D721Med (cell line): ENCODE measurements around the gene CLEC4G.

Source experiments
- DNase-seq: peaks from one replicate; pipeline ENCODE4 v3.0.0; 2011; ENCODE audit warnings: low spot score; ENCODE audit not compliant: insufficient read length
- FAIRE-seq: peaks from 2 replicates; lab custom pipeline; 2011; peaks lifted over from hg19 to GRCh38; lab: Jason Lieb, UNC
- TF ChIP-seq, protein P1 (sequence below): IDR thresholded peaks from 2 replicates; pipeline ENCODE4 v1.5.1; 2012; ENCODE audit warnings: mild to moderate bottlenecking, control low read depth; ENCODE audit not compliant: insufficient read depth; ENCODE audit errors: missing control alignments

Gene CLEC4G

GRCh38 chr19:7710616-7711015, 21.3 kb downstream of the CLEC4G start:
- TF ChIP-seq, protein P1, sequence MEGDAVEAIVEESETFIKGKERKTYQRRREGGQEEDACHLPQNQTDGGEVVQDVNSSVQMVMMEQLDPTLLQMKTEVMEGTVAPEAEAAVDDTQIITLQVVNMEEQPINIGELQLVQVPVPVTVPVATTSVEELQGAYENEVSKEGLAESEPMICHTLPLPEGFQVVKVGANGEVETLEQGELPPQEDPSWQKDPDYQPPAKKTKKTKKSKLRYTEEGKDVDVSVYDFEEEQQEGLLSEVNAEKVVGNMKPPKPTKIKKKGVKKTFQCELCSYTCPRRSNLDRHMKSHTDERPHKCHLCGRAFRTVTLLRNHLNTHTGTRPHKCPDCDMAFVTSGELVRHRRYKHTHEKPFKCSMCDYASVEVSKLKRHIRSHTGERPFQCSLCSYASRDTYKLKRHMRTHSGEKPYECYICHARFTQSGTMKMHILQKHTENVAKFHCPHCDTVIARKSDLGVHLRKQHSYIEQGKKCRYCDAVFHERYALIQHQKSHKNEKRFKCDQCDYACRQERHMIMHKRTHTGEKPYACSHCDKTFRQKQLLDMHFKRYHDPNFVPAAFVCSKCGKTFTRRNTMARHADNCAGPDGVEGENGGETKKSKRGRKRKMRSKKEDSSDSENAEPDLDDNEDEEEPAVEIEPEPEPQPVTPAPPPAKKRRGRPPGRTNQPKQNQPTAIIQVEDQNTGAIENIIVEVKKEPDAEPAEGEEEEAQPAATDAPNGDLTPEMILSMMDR: no peak
- no peak for FAIRE-seq

GRCh38 chr19:7709932-7710460, 21.9 kb downstream of the CLEC4G start:
- TF ChIP-seq, protein P1: no peak
- DNase-seq (no peak), FAIRE-seq (no peak)

More at GRCh38 chr19:7710616-7711015, 21.3 kb downstream of the CLEC4G start:
- DNase-seq: no peak

DNA sequence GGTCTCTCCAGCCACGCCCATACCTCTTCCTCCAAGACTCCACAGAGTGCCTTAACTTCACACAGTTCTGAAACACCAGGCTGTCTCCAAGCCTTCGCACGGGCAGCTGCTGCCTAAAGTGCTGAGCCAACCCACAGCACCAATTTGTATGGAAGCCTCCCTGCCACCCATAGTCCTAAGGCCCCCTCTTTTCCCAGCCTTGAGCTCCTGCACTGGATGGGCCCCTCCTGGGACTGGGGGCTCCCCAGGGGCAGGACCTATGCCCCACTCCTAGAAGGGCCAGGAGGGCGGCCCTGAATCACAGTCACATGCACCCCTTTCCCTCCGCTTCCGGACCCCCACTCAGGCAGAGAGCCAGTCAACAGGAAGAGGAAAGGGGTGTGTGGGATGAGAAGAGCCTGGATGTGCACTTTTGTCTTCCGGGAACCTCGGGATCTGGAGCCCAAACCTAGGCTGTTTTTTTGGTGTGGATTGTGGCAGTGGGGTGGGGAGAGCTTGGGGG, 24.9 kb downstream of the CLEC4G start:
- DNase-seq: no peak
- TF ChIP-seq, protein P1: no peak
- no peak for FAIRE-seq

DNA sequence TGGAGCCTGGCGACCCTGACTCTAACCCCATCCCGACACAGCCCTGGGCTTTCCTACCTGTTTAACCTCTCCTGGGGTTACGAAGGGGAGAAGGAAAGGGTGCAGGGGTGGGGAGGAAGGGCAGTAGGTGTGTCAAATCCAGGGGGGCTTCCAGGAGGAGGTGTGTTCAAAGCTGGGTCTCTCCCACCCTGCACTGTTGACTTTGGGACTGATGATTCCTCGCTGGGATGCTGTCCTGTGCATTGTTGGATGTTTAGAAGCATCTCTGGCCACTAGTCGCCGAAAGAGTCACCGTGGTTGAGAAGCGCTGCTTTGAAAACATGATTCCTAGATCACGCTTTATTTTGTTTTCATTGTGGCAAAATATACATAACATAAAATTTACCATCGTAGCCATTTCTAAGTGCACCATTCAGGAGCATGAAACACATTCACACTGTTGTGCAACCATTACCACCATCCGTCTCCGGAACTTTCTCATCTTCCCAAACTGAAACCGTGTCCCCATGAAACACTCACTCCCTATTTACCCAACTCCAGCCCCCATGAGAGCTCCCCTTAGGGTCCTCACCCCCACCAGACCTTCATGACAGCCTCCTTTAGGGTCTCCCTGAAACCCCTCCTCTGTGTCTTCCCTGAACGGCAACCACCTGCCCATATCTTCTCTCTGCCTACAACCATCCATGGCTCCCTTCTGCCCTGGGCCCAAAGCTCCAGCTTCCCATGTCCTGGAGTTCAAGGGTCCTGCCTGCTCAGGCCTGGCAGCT, 25.5 kb downstream of the CLEC4G start:
- no peak for DNase-seq
- TF ChIP-seq, protein P1: no peak
- no peak for FAIRE-seq

DNA sequence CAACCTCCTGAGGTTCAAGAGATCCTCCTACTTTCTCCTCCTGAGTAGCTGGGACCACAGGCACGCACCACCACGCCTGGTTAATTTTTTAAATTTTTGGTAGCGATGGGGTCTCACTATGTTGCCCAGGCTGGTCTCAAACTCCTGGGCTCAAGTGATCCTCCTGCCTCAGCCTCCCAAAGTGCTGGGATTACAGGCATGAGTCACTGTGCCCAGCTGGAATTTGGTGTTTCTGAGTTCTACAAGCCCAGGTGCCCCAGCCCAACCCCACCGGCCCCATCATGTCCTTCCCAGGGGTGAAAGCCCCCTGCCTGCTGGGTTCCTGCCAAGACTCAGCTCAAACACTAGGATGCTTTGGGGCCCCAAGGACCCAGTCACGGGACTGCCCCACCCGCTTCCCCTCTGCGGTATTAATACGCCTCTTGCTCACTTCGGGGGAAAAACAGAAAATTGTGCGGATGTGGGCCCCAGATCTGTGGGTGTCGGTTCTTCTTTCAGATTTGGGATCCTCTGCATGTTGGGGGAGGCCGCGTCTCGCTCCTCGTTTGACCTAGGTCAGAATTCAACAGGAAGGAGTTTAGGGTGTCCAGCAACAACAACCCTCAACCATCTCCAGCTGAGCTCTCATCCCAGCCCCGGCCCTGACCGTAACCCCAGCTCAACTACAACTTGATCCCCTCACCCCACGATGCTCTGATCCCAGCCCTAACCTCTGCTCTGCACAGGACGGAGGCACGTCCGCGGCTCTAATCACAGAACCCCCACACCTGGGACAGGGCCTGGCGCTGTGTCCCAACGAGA, 26.3 kb downstream of the CLEC4G start:
- TF ChIP-seq, protein P1: no peak
- FAIRE-seq: no peak
- no peak for DNase-seq

DNA sequence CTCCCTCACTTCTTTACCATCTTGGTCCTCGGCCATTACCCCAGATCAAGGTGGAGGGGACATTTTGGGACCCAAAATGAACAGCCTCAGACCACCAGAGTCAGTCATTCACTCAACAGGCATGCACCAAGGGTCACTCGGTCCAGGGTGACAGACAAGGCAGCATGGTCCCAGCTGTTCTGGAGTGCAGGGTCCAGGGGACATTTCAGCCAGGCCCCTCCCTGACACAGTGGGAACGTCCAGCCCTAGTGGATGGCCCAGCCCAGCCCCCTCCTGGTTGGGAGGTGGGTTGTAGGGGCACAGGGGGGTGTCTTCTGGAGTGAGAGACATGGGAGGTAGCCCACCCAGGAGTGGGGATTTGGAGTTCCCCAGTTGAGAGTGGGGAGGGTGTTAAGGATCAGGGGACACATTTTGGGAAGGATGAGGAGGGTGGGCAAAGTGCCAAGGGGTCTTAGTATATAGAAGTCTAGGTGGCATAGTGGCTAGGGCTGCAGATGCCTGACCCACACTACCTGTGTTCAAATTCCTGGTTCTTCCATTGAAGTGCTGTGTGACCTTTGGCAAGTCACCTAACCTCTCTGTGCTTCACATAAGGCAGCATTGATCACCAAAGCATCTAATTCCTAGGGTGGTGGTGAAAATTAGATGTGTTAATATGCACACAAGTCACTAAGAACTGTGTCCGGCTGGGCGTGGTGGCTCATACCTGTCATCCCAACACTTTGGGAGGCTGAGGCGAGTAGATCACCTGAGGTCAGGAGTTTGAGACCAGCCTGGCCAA, 27.4 kb downstream of the CLEC4G start:
- no peak for FAIRE-seq

More for the DNA sequence above, 27.4 kb downstream of the CLEC4G start:
- TF ChIP-seq, protein P1: no peak
- no peak for DNase-seq
